IPS-18a (cell line): Measurements from ENCODE around the gene PAX7.

Experiments used
- H3K27ac ChIP-seq: one replicate; pipeline ENCODE4 v1.5.1; 2013; ENCODE audit warnings: low read length
- H3K27me3 ChIP-seq: one replicate; pipeline ENCODE4 v1.6.1; 2013; ENCODE audit warnings: mild to moderate bottlenecking, low read length; ENCODE audit not compliant: control insufficient read depth, insufficient read depth
- H3K36me3 ChIP-seq: one replicate; pipeline ENCODE4 v1.6.1; 2013; ENCODE audit warnings: low read depth, low read length; ENCODE audit not compliant: control insufficient read depth
- H3K4me1 ChIP-seq: one replicate; pipeline ENCODE4 v1.6.1; 2013; ENCODE audit warnings: low read depth, low read length; ENCODE audit not compliant: control insufficient read depth
- H3K4me3 ChIP-seq: one replicate; pipeline ENCODE4 v1.5.1; 2013; ENCODE audit warnings: low read length
- H3K9ac ChIP-seq: one replicate; pipeline ENCODE4 v1.6.1; 2013; ENCODE audit warnings: mild to moderate bottlenecking, low read length, moderate library complexity
- H3K9me3 ChIP-seq: one replicate; pipeline ENCODE4 v1.6.1; 2013; ENCODE audit warnings: low read depth, low read length; ENCODE audit not compliant: control insufficient read depth

The PAX7 gene

DNA sequence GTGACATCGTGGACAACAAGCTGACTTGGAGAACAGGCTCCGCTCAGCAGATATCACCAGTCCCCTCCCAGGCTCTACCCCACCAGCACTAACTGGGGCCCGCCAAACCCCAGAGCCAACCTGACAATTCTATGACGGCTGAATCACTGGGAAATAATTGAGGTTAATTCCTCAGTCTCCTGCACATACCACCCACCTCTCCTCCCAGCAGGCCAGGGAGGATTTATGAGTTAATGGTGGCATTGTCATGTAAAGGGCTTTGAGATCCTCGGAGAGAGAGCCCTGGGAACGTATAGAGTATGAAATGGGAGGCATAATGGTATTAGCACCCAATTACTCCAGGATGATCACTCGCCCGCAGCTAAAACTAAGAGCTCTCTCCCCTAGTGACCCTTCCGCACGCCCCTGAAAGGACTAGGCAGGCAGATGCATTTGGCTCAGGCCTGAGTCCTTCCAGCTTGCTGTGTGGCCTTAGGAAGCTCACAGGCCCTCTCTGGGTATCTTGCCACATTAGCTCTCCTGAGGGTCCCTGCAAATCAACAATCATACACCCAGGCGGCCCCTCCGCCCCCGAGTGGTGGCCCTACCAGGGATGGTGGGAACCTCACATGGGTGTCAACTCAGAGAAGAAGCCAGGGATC, 27.3 kb upstream of the PAX7 start:
- H3K4me3 ChIP-seq: no peak overlapping the region
- peaks cover 9% of the 10 kb centered on the region for H3K4me1 ChIP-seq
- H3K9ac ChIP-seq: no peak overlapping the region
- H3K27ac ChIP-seq: no peak overlapping the region
- no peaks in the 10 kb centered on the region for H3K9me3 ChIP-seq
- no peaks in the 10 kb centered on the region for H3K36me3 ChIP-seq
- peaks cover 7% of the 10 kb centered on the region for H3K27me3 ChIP-seq

DNA sequence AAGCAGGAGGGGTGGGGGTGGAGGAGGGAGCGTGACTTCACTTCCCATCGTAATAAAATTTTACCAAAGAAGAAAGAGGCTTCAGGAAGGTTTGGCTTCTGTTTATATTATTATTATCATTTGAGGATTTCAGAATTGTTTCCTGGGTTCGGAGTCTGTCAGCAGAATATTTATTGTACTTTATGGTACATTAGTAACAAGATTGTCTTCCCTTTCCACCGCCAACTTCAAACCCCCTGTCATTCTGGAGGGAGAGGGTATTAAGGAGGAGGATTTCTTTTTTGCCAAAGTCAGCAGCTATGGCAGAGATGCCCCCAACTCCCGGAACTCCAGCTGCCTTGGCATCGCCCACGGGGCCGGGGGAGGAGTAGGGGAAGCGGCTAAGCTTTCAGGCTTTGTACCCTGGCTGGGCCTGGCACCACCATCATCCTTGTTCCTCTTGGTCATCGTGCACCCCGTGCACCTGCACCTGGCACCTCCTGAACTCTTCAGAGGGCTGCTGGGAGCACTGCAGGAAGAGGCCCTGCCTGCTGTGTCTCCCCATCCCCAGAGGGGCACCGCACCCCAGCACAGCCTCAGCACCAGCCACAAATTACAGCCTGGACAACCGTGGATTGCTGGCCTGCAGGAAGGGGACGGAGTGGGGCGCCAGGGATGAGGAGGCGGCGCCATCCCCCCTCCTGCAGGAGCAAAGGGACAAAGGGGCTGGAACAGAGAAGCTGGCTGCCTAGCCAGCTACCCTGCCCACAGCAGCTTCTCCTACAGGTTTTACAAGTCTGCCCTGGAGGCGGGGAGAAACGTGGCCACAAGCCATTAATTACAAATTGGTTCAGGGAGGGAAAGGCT, 24.0 kb upstream of the PAX7 start:
- Histone ChIP-seq H3K4me1 (peaks cover 9% of the 10 kb centered on the region), H3K9ac (no peak overlapping the region), H3K27me3 (no peaks in the 10 kb centered on the region), H3K36me3 (no peaks in the 10 kb centered on the region), H3K27ac (no peak overlapping the region), H3K9me3 (no peaks in the 10 kb centered on the region), H3K4me3 (no peak overlapping the region)

DNA sequence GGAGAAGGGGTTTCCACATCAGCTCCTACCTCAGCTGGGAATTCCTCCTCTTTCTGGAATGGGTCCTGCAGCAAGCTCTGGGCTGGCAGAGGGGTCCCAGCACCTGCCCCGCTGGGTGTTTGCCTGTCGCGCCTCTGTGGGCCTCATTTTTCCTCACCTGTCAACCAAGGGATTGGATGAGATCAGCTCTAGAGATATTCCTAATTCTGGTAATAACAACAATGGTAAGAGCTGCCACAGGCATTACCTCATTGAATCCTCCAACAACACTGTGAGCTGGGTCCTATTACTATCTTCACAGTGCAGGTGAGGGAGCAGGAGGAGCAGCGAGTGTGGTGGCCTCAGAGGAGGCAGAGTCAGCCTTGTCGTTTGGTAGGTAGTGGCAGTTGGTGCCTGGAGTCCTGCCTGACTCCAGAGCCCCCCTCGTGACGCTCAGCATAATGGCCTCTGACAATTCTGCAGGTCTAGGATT, 23.3 kb upstream of the PAX7 start:
- Histone ChIP-seq H3K36me3 (no peaks in the 10 kb centered on the region), H3K9me3 (no peaks in the 10 kb centered on the region), H3K4me1 (peaks cover 9% of the 10 kb centered on the region), H3K27me3 (no peaks in the 10 kb centered on the region), H3K4me3 (no peak overlapping the region), H3K9ac (no peak overlapping the region), H3K27ac (no peak overlapping the region)

DNA sequence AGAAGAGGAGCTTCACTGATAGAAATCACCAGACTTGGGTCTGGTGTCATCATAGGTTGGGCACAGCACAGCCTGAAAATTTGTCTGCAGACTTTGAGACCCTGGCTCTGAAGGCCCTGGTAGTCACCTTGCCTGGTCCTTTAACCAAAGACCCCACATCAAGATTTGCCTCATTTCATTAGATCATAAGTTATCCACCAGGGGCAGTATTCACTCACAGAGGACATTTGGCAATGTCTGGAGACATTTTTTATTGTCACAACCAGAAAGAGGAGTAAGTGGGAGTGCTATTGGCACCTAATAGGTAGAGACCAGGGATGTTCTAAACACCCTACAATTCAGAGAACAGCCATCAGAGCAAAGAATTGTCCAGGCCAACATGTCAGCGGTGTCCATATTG, 22.1 kb upstream of the PAX7 start:
- Histone ChIP-seq H3K4me1 (peaks cover under 1% of the 10 kb centered on the region), H3K9ac (no peak overlapping the region), H3K4me3 (no peak overlapping the region), H3K27me3 (no peaks in the 10 kb centered on the region), H3K9me3 (no peaks in the 10 kb centered on the region), H3K27ac (no peak overlapping the region), H3K36me3 (no peaks in the 10 kb centered on the region)

DNA sequence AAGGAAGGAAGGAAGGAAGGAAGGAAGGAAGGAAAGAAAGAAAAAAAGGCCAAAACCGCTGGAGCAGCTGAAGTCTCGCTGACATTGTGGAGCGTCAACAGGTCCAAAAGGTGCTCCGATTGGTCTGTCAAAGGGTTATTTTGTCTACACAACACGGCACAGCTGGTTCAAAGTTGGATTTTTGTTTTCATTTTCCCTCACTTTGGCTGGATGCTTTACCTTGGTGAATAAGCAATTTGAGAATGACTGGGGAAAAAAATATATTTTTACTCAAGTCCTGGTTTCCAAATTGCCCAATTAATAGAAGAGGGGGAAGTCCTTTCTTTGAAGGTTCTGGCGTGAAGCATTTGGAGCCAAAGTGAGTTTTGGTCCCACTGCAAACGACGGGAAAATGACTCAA, 19.3 kb upstream of the PAX7 start:
- Histone ChIP-seq H3K27ac (no peak overlapping the region), H3K9me3 (no peaks in the 10 kb centered on the region), H3K27me3 (no peaks in the 10 kb centered on the region), H3K9ac (no peak overlapping the region), H3K36me3 (no peaks in the 10 kb centered on the region), H3K4me3 (no peak overlapping the region), H3K4me1 (no peaks in the 10 kb centered on the region)

DNA sequence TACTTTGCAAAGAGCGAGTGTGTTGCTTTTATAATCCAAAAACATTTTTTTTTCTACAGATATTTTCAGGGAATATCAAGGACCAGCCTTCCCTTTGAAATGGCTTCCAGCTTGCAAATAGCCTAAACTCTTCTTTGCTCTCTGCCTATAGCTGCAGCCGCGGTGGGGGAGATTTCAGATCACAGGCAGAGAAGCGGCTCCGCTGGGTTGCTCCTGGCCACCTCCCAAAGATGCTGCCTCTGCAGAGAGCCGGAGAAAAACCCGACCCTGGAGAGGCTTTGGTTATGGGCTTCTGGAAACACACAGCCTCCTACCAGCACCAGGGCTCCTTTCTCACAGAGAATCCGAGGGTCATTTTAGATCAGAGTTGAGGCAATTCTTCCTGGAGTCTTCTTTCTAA, 18.6 kb upstream of the PAX7 start:
- H3K4me1 ChIP-seq: no peaks in the 10 kb centered on the region
- no peak overlapping the region for H3K9ac ChIP-seq
- H3K36me3 ChIP-seq: no peaks in the 10 kb centered on the region
- H3K27me3 ChIP-seq: no peaks in the 10 kb centered on the region
- H3K27ac ChIP-seq: no peak overlapping the region
- no peak overlapping the region for H3K4me3 ChIP-seq
- H3K9me3 ChIP-seq: no peaks in the 10 kb centered on the region

DNA sequence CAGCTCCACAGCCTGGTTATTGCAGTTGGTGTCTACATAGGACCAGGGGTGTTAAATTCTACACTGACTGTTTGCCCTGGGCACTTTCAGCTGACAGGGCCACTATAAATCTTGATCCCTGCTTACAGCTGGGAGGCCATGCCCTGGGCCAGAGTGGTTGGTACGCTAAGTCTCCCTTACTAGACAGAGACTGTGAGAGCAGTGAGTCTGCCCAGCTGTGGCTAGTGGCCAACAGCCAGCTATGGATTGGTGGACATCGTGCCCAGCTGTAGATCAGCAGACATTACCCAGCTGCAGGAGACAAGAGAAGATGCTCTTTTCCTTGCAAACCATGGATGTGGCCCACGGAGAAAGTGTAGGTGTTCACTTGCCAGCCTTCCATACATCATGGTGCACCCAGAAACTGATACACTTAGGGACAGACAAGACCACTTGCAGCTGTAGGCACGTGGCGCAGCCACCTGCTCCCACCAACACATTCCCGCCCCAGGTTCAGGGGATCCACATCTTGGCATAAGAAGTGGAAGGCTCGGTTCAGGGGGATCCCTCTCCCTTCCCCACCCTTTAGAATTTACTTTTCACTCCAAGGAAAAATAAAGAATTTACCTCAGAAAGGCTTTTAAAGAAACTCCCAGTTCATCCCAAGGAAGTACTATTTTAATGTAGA, 16.4 kb upstream of the PAX7 start:
- H3K27me3 ChIP-seq: no peaks in the 10 kb centered on the region
- H3K4me3 ChIP-seq: no peak overlapping the region
- no peaks in the 10 kb centered on the region for H3K36me3 ChIP-seq
- no peaks in the 10 kb centered on the region for H3K9me3 ChIP-seq
- H3K27ac ChIP-seq: no peak overlapping the region
- H3K4me1 ChIP-seq: no peaks in the 10 kb centered on the region
- H3K9ac ChIP-seq: no peak overlapping the region

DNA sequence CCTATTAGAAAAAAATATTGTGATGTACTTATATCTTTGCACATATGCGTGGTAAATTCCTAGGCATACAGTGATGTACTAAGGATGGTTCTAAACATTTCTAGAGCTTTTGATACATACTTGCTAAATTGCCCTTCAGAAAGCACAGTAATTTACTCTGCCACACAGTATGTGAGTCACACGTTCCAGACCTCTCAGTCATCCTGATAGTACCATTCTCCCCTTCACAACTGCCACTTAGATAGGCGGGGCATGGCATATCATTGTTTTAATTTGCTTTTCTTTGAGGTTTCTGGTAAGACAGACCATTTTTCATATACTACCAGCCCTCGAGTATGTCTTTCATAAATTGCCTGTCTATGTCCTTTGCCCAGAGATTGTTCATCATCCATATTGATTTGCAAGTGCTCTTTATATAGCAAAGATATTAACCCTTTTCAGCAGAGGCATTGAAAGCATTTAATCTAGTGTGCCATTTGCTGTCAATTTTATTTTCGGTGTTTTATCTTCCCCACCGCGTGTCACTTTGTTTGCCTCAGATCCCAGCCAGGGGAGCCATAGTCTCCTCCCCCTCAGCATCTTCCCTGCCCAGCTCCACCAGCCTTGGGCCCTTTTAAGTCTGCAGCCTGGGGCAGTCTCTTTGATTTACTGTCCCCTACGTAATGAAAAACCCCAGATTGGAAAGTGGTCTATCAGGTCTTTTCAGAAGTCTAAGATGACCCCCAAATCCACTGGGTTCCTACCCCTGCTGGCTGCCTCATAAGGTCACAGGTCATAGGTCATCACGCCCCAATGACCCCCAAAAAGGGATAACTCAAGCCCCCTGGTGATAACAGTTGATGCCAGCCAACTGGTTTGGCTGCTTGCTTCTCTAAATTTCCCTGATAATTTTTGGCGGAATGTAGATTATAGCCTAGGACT, 11.8 kb upstream of the PAX7 start:
- no peaks in the 10 kb centered on the region for H3K9me3 ChIP-seq
- no peak overlapping the region for H3K4me3 ChIP-seq
- no peaks in the 10 kb centered on the region for H3K4me1 ChIP-seq
- H3K27ac ChIP-seq: no peak overlapping the region
- peaks cover 4% of the 10 kb centered on the region for H3K27me3 ChIP-seq
- H3K36me3 ChIP-seq: no peaks in the 10 kb centered on the region
- no peak overlapping the region for H3K9ac ChIP-seq

DNA sequence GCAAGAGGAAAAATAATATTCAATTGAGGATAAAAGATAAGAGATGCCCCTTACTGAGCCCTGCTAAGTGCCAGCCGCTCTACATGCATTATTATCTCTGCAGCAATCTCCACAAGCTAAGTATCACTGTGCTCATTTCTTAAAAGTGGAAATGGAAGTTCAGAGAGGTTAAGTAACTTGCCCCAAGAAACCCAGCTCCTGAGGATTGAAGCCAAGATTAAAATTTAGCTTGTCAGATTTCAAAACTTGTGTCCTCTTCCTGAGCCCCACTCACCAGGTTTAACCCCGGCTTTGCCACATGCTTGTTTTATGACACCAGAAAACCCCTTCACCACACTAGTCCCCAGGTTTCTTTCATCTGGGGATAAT, 11.2 kb upstream of the PAX7 start:
- H3K9ac ChIP-seq: no peak overlapping the region
- H3K27me3 ChIP-seq: peaks cover 10% of the 10 kb centered on the region
- H3K4me3 ChIP-seq: no peak overlapping the region
- H3K36me3 ChIP-seq: no peaks in the 10 kb centered on the region
- no peaks in the 10 kb centered on the region for H3K9me3 ChIP-seq
- no peaks in the 10 kb centered on the region for H3K4me1 ChIP-seq
- H3K27ac ChIP-seq: no peak overlapping the region

DNA sequence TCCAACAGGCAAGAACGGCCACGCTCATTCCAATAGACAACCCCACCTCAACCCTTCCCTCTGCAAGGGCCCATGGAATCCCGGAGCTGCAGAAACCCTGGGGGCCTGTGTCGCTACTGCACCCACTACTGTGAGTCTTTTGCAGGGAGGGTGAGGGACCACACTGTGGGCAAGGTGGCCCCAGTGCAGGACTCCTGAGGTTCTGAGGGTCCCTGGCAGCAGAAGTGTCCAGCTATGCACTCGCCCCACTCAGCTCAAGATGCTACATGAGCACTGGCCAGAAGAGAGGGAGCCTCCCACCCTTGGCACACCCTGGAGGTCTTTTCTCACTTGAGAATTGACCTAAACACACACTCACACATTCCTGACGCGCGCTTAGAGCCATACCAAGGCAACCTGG, 2.1 kb upstream of the PAX7 start:
- peaks cover 99% of the 10 kb centered on the region for H3K27me3 ChIP-seq

More for the DNA sequence above, 2.1 kb upstream of the PAX7 start:
- Histone ChIP-seq H3K9me3 (no peaks in the 10 kb centered on the region), H3K9ac (no peak overlapping the region), H3K36me3 (no peaks in the 10 kb centered on the region), H3K27ac (no peak overlapping the region), H3K4me1 (peaks cover 35% of the 10 kb centered on the region), H3K4me3 (no peak overlapping the region)
